ENCODE data around the gene AUTS2. TPM values are rescaled to one million over a fixed set of nuclear protein-coding genes. Genes with fewer than 3 reads are reported as not detected.

AUTS2 gene
- total RNA-seq, 2 donors from 2014 or later, result 8.6 TPM

DNA sequence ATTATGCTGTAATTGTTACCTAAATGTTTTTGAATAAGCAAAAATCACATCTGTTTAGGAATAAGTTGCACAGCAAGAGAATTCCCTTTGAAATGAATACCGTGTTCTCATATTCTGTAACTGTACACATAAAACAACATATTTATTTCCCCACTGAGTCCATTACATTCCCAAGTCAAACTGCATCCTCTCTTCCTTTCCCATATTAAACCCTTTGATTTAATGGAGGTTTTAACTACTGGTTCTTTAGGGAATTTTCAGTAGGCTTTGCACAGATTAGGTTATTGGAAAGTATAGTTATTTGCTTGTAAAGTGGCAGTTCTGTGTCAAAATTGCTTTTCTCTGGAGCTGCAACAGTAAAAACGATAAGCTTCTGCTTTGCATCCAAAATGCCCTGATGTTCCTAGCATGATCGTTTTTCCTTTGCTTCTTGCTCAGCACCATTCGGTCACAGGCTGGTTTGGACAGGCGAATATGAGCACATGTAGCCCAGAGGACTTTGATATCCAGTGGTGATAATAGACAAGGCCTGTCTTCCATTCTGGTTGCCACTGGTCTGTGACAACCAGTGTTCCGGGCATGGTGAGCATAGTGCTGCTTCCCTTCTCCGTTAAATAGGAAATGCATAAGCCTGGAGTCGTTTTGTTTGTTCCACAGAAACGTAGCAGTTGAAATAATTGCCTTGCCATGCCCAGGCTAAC is 696.1 kb downstream of the AUTS2 start:
- Histone ChIP-seq H3K27me3 (no peaks in the 10 kb centered on the region), H3K27ac (no peak overlapping the region), H3K9me3 (no peaks in the 10 kb centered on the region), H3K36me3 (no peaks in the 10 kb centered on the region), H3K4me1 (no peaks in the 10 kb centered on the region), H3K4me3 (no peak overlapping the region)
- TF ChIP-seq, protein P1, sequence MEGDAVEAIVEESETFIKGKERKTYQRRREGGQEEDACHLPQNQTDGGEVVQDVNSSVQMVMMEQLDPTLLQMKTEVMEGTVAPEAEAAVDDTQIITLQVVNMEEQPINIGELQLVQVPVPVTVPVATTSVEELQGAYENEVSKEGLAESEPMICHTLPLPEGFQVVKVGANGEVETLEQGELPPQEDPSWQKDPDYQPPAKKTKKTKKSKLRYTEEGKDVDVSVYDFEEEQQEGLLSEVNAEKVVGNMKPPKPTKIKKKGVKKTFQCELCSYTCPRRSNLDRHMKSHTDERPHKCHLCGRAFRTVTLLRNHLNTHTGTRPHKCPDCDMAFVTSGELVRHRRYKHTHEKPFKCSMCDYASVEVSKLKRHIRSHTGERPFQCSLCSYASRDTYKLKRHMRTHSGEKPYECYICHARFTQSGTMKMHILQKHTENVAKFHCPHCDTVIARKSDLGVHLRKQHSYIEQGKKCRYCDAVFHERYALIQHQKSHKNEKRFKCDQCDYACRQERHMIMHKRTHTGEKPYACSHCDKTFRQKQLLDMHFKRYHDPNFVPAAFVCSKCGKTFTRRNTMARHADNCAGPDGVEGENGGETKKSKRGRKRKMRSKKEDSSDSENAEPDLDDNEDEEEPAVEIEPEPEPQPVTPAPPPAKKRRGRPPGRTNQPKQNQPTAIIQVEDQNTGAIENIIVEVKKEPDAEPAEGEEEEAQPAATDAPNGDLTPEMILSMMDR (IDR thresholded peaks at IDR 0.05), result no peak
- no peak for DNase-seq (ENCODE audit: low spot score)

DNA sequence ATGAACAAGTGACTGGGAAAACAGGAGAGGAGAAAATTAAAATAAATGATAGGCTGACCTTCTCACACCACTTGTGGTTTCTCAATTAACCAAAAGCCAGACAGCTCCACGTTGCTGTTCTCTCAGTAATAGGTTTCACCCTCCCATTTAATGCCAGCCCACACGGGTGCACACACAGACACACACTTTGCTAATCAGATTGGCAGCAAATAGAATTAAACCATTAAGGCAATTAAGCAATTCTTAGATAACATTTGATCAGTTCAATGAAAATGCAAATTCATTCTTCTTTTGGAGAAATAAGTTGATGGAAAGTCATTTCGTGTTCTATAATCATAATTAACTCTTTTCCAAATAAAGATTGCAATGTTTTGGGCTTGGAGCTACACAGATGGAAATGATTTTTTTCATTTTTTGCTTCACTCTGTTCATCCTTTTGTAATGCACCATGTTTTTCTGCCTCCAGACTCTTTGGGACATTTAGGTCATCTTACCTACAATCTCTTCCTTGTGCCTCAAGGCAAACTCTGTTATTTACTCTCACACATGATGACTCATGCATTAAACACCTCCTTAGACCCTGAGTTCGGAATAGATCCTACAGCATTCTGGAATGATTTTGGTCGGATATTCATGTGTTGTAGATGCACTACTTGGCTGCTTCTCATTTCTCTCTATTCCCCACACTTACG is 700.7 kb downstream of the AUTS2 start:
- H3K4me3 ChIP-seq, result no peak overlapping the region
- H3K36me3 ChIP-seq, result no peaks in the 10 kb centered on the region
- TF ChIP-seq, protein P1 (IDR thresholded peaks at IDR 0.05), result no peak

DNA sequence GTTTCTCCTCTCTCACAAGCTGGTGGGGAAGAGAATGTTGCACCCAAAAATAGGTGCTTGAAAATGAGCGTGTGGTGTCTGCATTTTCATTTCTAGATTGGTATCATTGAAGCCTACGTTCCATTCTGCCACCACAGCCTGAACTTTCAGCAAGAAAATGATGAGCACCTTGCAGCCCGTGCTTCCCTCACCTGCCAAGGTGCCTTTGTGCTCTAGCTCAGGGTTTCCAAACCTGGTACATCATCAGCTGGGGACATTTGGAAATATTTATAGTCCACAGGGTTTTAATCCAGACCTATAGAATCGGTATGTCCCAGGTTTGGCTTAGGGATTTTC is 701.2 kb downstream of the AUTS2 start:
- H3K36me3 ChIP-seq, result no peaks in the 10 kb centered on the region
- H3K27ac ChIP-seq, result no peak overlapping the region
- DNase-seq (ENCODE audit: low spot score), result no peak
- no peaks in the 10 kb centered on the region for H3K9me3 ChIP-seq
- no peaks in the 10 kb centered on the region for H3K4me1 ChIP-seq
- TF ChIP-seq, protein P1 (IDR thresholded peaks at IDR 0.05), result no peak
- no peak overlapping the region for H3K4me3 ChIP-seq
- no peaks in the 10 kb centered on the region for H3K27me3 ChIP-seq

More for the DNA sequence above, 700.7 kb downstream of the AUTS2 start:
- no peaks in the 10 kb centered on the region for H3K27me3 ChIP-seq
- no peaks in the 10 kb centered on the region for H3K9me3 ChIP-seq
- H3K4me1 ChIP-seq, result no peaks in the 10 kb centered on the region
- no peak for DNase-seq (ENCODE audit: low spot score)
- no peak overlapping the region for H3K27ac ChIP-seq

DNA sequence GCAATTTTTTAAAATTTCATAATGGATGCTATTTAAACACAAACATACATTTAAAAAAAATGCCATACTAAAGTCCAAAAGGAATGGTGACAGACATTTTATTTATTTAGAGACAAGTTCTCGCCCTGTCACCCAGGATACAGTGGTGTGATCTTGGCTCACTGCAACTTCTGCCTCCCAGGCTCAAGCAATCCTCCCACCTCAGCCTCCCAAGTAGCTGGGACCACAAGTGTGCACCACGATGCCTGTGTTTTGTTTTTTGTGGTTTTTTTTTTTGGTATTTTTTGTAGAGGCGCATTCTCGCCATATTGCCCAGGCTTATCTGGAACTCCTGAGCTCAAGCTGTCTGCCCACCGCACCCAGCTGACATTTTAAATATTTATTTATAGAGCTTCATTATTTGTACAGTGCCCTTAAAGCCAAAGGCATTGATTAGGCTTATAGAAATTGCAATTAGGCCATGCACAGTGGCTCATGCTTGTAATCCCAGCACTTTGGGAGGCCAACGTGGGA is 703.5 kb downstream of the AUTS2 start:
- Histone ChIP-seq H3K27ac (no peak overlapping the region), H3K9me3 (no peaks in the 10 kb centered on the region), H3K36me3 (no peaks in the 10 kb centered on the region), H3K4me1 (no peaks in the 10 kb centered on the region), H3K4me3 (no peak overlapping the region), H3K27me3 (no peaks in the 10 kb centered on the region)
- no peak for DNase-seq (ENCODE audit: low spot score)
- TF ChIP-seq, protein P1 (IDR thresholded peaks at IDR 0.05), result no peak

DNA sequence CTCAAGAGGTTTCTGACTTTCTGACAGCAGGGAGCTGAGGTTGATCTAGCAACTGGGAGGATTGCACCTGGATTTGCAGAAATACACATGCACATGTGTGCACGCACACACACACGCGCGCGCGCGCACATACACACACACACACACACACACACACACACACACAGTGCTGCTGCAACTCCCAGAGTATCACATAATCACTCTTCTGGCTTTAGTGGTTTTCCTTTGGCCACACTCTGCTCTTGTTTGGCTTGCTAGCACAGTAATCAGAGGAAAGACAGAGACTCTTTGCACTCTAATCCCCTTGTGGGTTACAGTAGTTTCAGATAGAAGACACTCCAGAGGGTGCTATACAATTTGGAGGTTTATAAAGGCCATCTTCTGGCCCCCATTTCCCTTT is 705.0 kb downstream of the AUTS2 start:
- no peak for DNase-seq (ENCODE audit: low spot score)
- no peak overlapping the region for H3K4me3 ChIP-seq
- H3K27me3 ChIP-seq, result no peaks in the 10 kb centered on the region
- no peaks in the 10 kb centered on the region for H3K36me3 ChIP-seq
- TF ChIP-seq, protein P1 (IDR thresholded peaks at IDR 0.05), result no peak
- H3K4me1 ChIP-seq, result no peaks in the 10 kb centered on the region
- H3K27ac ChIP-seq, result no peak overlapping the region
- H3K9me3 ChIP-seq, result no peaks in the 10 kb centered on the region

Data from right atrium auricular region (tissue), 2 donors.